Loucy (cell line): ENCODE data around the gene DNAJB6.

Source experiments
- EZH2phosphoT487 ChIP-seq: fragments of 200-600 bp; IDR thresholded peaks from 2 replicates; pipeline ENCODE4 v1.6.1; 2018; ENCODE audit warnings: antibody characterized with exemption, mild to moderate bottlenecking, moderate library complexity, borderline replicate concordance
- TF ChIP-seq, protein P1 (sequence below): fragments of 200-600 bp; sonication (generic); conservative IDR thresholded peaks from 2 replicates; pipeline ENCODE4 v1.5.1; 2014; ENCODE audit warnings: mild to moderate bottlenecking, antibody characterized with exemption, low read length

DNA sequence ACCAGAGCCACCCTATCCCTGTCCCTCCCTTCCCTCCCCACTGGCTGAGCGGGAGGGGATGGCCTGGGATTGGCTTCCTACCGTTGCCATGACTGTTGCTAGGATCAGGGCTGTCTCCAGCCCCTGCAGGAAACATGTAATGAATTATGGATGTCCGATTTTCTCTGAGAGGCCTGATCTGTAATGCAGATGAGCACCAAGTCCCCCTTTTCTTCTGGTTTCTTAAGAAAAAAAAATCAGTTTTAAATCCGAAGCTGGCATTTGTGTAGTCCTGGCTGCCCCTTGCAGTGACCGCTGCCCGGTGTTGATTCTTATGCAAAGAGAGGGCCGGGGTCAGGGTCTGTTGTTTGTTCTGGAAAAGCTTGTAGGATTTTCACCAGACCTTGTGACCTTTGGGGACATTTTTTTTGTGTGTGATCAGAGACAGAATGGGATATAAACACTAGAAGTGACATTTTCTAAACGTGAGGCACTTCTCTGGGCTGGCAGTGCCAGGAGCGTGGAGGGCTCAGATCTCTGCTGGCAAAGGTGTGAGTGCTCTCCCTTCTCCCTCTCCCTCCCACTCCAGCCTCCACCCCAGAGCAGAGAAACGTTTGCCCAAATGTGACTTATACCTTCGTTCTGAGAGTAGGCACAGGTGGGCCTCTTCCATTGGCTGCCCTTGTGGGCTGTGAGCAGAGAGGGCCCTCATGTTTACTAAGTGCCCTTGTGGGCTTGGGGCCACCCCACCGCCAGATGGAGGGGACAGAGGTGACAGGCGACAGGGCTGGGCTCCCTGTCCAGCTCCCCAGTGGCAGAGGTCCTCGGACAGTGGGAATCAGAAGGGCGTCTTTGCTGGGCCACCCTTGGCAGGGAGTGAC is 127.5 kb downstream of the DNAJB6 start:
- TF ChIP-seq, protein P1, sequence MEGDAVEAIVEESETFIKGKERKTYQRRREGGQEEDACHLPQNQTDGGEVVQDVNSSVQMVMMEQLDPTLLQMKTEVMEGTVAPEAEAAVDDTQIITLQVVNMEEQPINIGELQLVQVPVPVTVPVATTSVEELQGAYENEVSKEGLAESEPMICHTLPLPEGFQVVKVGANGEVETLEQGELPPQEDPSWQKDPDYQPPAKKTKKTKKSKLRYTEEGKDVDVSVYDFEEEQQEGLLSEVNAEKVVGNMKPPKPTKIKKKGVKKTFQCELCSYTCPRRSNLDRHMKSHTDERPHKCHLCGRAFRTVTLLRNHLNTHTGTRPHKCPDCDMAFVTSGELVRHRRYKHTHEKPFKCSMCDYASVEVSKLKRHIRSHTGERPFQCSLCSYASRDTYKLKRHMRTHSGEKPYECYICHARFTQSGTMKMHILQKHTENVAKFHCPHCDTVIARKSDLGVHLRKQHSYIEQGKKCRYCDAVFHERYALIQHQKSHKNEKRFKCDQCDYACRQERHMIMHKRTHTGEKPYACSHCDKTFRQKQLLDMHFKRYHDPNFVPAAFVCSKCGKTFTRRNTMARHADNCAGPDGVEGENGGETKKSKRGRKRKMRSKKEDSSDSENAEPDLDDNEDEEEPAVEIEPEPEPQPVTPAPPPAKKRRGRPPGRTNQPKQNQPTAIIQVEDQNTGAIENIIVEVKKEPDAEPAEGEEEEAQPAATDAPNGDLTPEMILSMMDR, result no peak
- no peak for TF ChIP-seq EZH2phosphoT487
